GM21529 (cell line): ENCODE measurements around the gene TEX22.

Experiments
- ATAC-seq: cut with Tn5 transposase; IDR thresholded peaks from one replicate; pipeline ENCODE4 v1.9.1; 2021; ENCODE audit not compliant: unreplicated experiment

TEX22 gene

GRCh38 chr14:105455086-105455640 lies 56.8 kb downstream of the TEX22 start:
- ATAC-seq: no peak

- ATAC-seq: no peak
These were observed 57.7 kb downstream of the TEX22 start for GRCh38 chr14:105455766-105456660.

GRCh38 chr14:105456736-105457617 lies 58.6 kb downstream of the TEX22 start:
- ATAC-seq: no peak

GRCh38 chr14:105458010-105458409 lies 59.7 kb downstream of the TEX22 start:
- ATAC-seq: no peak

- no peak for ATAC-seq
These were observed 60.2 kb downstream of the TEX22 start for GRCh38 chr14:105458571-105458970.

GRCh38 chr14:105460116-105460515 lies 61.8 kb downstream of the TEX22 start:
- ATAC-seq: no peak

GRCh38 chr14:105460616-105461015 lies 62.3 kb downstream of the TEX22 start:
- ATAC-seq: no peak

GRCh38 chr14:105461903-105462302 lies 63.6 kb downstream of the TEX22 start:
- ATAC-seq: no peak
